Osteocyte (in vitro differentiated cells): ENCODE results near the gene DDAH1. TPM values are rescaled to one million over a fixed set of nuclear protein-coding genes. Genes with fewer than 3 reads are reported as not detected.
"Not testable (repeated sequence)": the region's sequence is repeated elsewhere in the genome, so short reads cannot be mapped to it uniquely, and the experiment has no call there.

Experiments used
- DNase-seq: peaks from one replicate; pipeline ENCODE4 v3.0.0; 2021; ENCODE audit warnings: mixed read lengths; ENCODE audit not compliant: unreplicated experiment; ENCODE audit errors: extremely low spot score
- H3K27ac Mint-ChIP-seq: one replicate; pipeline ENCODE4 v1.8.0; 2021; ENCODE audit warnings: mild to moderate bottlenecking, mixed read lengths; ENCODE audit not compliant: unreplicated experiment
- H3K27me3 Mint-ChIP-seq: one replicate; pipeline ENCODE4 v1.8.0; 2021; ENCODE audit warnings: mixed read lengths; ENCODE audit not compliant: unreplicated experiment
- H3K36me3 Mint-ChIP-seq: one replicate; pipeline ENCODE4 v1.8.0; 2021; ENCODE audit warnings: mixed read lengths; ENCODE audit not compliant: unreplicated experiment
- H3K4me1 Mint-ChIP-seq: one replicate; pipeline ENCODE4 v1.8.0; 2021; ENCODE audit warnings: mixed read lengths; ENCODE audit not compliant: unreplicated experiment
- H3K4me3 Mint-ChIP-seq: one replicate; pipeline ENCODE4 v1.8.0; 2021; ENCODE audit warnings: mild to moderate bottlenecking, moderate library complexity, mixed read lengths; ENCODE audit not compliant: unreplicated experiment
- H3K9me3 Mint-ChIP-seq: one replicate; pipeline ENCODE4 v1.8.0; 2021; ENCODE audit warnings: mixed read lengths; ENCODE audit not compliant: unreplicated experiment
- CTCF ChIP-seq: fragments of 200-600 bp; sonication (generic); IDR thresholded peaks from 2 replicates; pipeline ENCODE4 v1.5.0; 2021; ENCODE audit warnings: antibody characterized with exemption, mild to moderate bottlenecking, moderate library complexity
- long read RNA-seq: library from polyadenylated mRNA; unstranded; transcript quantifications from one replicate; pipeline ENCODE4 v2.0.0, GENCODE V29; 2021
- total RNA-seq: library from RNA; stranded (reverse); gene quantifications from 2 replicates; pipeline ENCODE4 v1.2.1, GENCODE V29; 2021

The DDAH1 gene
- 40.8 and 46.8 TPM in 2 replicates for total RNA-seq
- long read RNA-seq, transcript DDAH1-204 (7 exons, 3,909 nt): major isoform, 18 of 60 reads
- long read RNA-seq, partial matches to known transcripts: 7 of 60 reads
- long read RNA-seq, other reads (novel, unspliced or antisense): 33 of 60 reads

GRCh38 chr1:85465099-85465785 lies at the start of gene DDAH1:
Gene DDAH1, minus strand, starts transcription at chr1:85465159. Its CDS starts 114 bp downstream, at chr1:85465045.
- Mint-ChIP-seq H3K4me3 (peak within 1 kb of the TSS; percentile 83), H3K27me3 (no peaks in the 10 kb centered on the region), H3K36me3 (peaks cover 1% of the 10 kb centered on the region), H3K9me3 (no peaks in the 10 kb centered on the region), H3K4me1 (peaks cover 43% of the 10 kb centered on the region), H3K27ac (peak within 1 kb of the TSS; percentile 82)
- DNase-seq: no peak
- TF ChIP-seq CTCF: no peak

GRCh38 chr1:85513998-85514397 lies 49.0 kb upstream of the DDAH1 start:
- not testable (repeated sequence) for DNase-seq, H3K9me3 Mint-ChIP-seq, H3K27ac Mint-ChIP-seq, H3K27me3 Mint-ChIP-seq, H3K4me3 Mint-ChIP-seq
- Mint-ChIP-seq H3K4me1 (peaks cover 12% of the 10 kb centered on the region), H3K36me3 (peaks cover 15% of the 10 kb centered on the region)

GRCh38 chr1:85504417-85504816 lies 39.5 kb upstream of the DDAH1 start:
- Mint-ChIP-seq H3K4me1 (peaks cover 31% of the 10 kb centered on the region), H3K4me3 (no peak overlapping the region), H3K9me3 (no peaks in the 10 kb centered on the region), H3K36me3 (peaks cover 19% of the 10 kb centered on the region), H3K27ac (peak overlapping the region; percentile 28), H3K27me3 (no peaks in the 10 kb centered on the region)
- DNase-seq: no peak
- no peak for TF ChIP-seq CTCF

GRCh38 chr1:85502625-85503083 lies 37.7 kb upstream of the DDAH1 start:
- TF ChIP-seq CTCF: peak; percentile 68
- H3K9me3 Mint-ChIP-seq: no peaks in the 10 kb centered on the region
- H3K27ac Mint-ChIP-seq: peak overlapping the region; percentile 59
- no peak overlapping the region for H3K4me3 Mint-ChIP-seq
- peaks cover 19% of the 10 kb centered on the region for H3K36me3 Mint-ChIP-seq
- peaks cover 37% of the 10 kb centered on the region for H3K4me1 Mint-ChIP-seq
- no peak for DNase-seq
- no peaks in the 10 kb centered on the region for H3K27me3 Mint-ChIP-seq

- H3K4me1 Mint-ChIP-seq: peaks cover 41% of the 10 kb centered on the region
Measured at GRCh38 chr1:85502171-85502570, 37.2 kb upstream of the DDAH1 start.

More at GRCh38 chr1:85502171-85502570, 37.2 kb upstream of the DDAH1 start:
- no peak for TF ChIP-seq CTCF
- Mint-ChIP-seq H3K4me3 (no peak overlapping the region), H3K27ac (peak overlapping the region; percentile 59), H3K9me3 (no peaks in the 10 kb centered on the region), H3K36me3 (peaks cover 19% of the 10 kb centered on the region), H3K27me3 (no peaks in the 10 kb centered on the region)
- no peak for DNase-seq
